K562 treated with DMSO at 1 percent for 4 hours (cell line): ENCODE results near the gene SERPINA10. TPM values are rescaled to one million over a fixed set of nuclear protein-coding genes. Genes with fewer than 3 reads are reported as not detected.

Experiments
- total RNA-seq: library from RNA; unstranded; fragments of 300-600 nt; gene quantifications from 2 replicates; pipeline ENCODE4 v1.2.3, GENCODE V29; 2022; ENCODE audit not compliant: insufficient read depth

Gene SERPINA10, protein sequence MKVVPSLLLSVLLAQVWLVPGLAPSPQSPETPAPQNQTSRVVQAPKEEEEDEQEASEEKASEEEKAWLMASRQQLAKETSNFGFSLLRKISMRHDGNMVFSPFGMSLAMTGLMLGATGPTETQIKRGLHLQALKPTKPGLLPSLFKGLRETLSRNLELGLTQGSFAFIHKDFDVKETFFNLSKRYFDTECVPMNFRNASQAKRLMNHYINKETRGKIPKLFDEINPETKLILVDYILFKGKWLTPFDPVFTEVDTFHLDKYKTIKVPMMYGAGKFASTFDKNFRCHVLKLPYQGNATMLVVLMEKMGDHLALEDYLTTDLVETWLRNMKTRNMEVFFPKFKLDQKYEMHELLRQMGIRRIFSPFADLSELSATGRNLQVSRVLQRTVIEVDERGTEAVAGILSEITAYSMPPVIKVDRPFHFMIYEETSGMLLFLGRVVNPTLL
- total RNA-seq: not detected in 2 replicates

DNA sequence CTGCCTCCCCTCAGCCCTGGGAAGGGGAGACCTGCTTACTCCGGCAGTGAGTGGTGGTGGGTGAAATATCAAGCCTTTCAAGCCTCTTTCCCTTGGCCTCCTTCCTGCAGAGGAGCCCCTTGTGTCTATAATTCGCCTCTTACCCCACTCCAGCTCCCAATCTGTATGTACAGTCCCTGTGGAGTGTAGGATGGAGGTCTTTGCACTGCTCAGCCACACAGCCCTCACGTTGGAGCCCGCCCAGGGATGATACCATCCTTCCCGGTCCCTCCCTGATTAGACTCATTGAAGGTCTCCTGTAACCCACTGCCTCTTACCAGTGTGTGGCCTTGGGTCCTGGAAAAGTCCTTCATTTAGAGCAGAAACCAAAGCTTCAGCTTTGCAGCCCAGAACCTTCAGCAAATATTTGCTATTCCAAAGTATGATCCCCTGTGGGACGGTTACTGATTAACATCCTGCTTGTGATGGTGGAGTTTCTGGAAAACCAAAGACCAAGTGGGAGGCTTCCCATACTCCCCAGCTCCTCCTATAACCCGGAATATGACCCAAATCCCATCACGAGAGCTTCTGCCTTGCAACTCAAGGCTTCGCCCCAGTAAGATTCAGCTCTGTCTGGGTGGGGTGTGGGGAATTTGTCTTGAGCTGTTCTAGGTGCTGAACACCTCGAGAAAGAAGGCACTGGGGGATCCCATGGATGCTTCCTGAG is at the start of gene SERPINA10:
Gene SERPINA10, minus strand, starts transcription at position 397 of the 706 bp plus-strand sequence. CDS start 2,675 bp downstream, outside the sequence.

DNA sequence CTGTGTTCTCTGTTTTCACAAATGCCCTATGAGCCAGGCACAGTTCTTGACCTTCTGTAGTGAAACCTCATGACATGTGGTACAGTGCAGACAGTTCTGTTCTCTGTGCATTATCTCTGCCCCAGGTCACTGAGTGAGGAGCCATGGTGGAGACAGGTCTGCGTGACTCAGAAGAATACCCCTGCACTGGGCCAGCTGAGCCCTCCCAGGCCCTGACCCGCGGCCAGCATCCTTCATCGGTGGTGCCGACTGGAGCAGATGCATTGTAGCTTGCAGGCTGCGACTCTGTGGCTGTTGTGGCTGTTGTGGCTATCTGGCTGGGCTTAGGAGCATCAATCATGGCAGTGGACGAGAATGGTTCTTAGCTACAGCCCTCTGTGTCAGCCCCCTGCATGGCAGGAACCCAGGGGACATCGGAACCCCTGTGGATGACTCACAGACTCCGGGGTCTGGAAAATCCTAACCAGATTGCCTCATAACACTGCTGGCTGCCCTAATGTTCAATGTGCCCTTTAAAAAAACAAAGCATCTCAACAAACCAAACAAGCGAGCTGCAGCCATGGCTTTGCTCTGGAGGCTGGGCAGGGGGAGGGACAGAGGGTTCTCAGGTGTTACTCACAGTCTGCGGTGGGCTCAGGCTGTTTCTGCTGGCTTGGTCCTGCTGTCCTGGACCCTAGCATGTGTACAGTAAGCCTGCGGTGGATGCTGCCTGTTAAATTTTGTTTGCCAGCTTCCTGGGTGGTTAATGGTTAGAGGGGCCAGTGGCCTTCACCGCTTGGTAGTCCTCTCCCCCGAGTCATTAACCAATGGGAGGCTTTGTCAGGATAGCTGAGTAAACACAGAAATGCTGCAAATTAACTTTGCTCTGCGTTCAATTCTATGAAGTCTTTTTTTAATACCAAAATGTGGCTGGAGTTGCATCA is 29.8 kb upstream of the SERPINA10 start, which contains the start of gene SERPINA6:
Gene SERPINA6, minus strand, starts transcription at position 689 of the 923 bp plus-strand sequence. CDS start 8,688 bp downstream, outside the sequence.

Other genes with a start within 250 kb of the SERPINA10 start
- gene DDX24, start 212.1 kb downstream of the SERPINA10 start, total RNA-seq: 65.9 and 69.4 TPM in 2 replicates
- 31.3 and 53.6 TPM in 2 replicates for gene IFI27L1, start 212.0 kb downstream of the SERPINA10 start, total RNA-seq
- gene IFI27, start 182.5 kb downstream of the SERPINA10 start, total RNA-seq: 4.2 and 7.3 TPM in 2 replicates
- 18.1 TPM in 1 of 2 replicates, not detected in the other for gene IFI27L2, start 163.7 kb downstream of the SERPINA10 start, total RNA-seq
- gene PPP4R4, start 118.9 kb downstream of the SERPINA10 start, total RNA-seq: not detected in 2 replicates
- not detected in 2 replicates for gene SERPINA6, start 30.1 kb upstream of the SERPINA10 start, total RNA-seq
- not detected in 2 replicates for gene SERPINA2, start 73.4 kb upstream of the SERPINA10 start, total RNA-seq
- gene SERPINA1, start 95.3 kb upstream of the SERPINA10 start, total RNA-seq: not detected in 2 replicates
- not detected in 2 replicates for gene SERPINA11, start 159.5 kb upstream of the SERPINA10 start, total RNA-seq
- not detected in 2 replicates for gene SERPINA9, start 182.9 kb upstream of the SERPINA10 start, total RNA-seq
- not detected in 2 replicates for gene SERPINA12, start 216.2 kb upstream of the SERPINA10 start, total RNA-seq